Endothelial cell of umbilical vein (primary cell): ENCODE measurements around the gene SLC2A2. TPM values are rescaled to one million over a fixed set of nuclear protein-coding genes. Genes with fewer than 3 reads are reported as not detected.

Experiments used
- BruUV-seq: library from RNA; stranded (reverse); fragments of 400-500 nt; replicated peaks from 2 replicates; lab custom pipeline; 2021; lab: Mats Ljungman, UMichigan
- CTCF ChIA-PET: fragments of 300-600, 350-600 bp; sonication (Branson Sonifier 250); formaldehyde crosslinking; loops from one replicate; lab custom pipeline; 2021; ENCODE audit warnings: antibody characterized with exemption, inconsistent platforms; lab: Charles Lee
- POLR2A ChIA-PET: fragments of 300-600, 350-600 bp; sonication (Branson Sonifier 250); formaldehyde crosslinking; loops from one replicate; lab custom pipeline; 2021; ENCODE audit warnings: antibody characterized with exemption, inconsistent platforms; lab: Charles Lee
- DNase-seq: peaks from one replicate; pipeline ENCODE4 v3.0.0-alpha.2; 2011; ENCODE audit warnings: low read depth, low spot score
- FAIRE-seq: peaks from 2 replicates; lab custom pipeline; 2011; peaks lifted over from hg19 to GRCh38; lab: Jason Lieb, UNC
- H2AFZ ChIP-seq: 2 replicates; pipeline ENCODE4 v1.6.0; 2012; ENCODE audit warnings: low read depth, low read length, control low read depth, inconsistent platforms
- H3K27ac ChIP-seq: 2 replicates; pipeline ENCODE4 v1.5.1; 2011; ENCODE audit warnings: low read depth, mild to moderate bottlenecking, control low read depth, low read length, moderate library complexity; ENCODE audit not compliant: insufficient read depth
- H3K27me3 ChIP-seq, 2 experiments: 2 replicates each; pipeline versions ENCODE4 v1.6.0 to v1.6.1; 2011; ENCODE audit warnings: low read length in 2 of 2, mixed read lengths in 1 of 2; ENCODE audit not compliant: control insufficient read depth in 2 of 2, insufficient read depth in 2 of 2
- H3K36me3 ChIP-seq, 2 experiments: 2 replicates in 1 of 2; 3 replicates in 1 of 2; pipeline ENCODE4 v1.5.1; 2011; ENCODE audit warnings: low read length in 2 of 2, mild to moderate bottlenecking in 1 of 2, moderate library complexity in 1 of 2; ENCODE audit not compliant: control insufficient read depth in 2 of 2, insufficient read depth in 2 of 2; ENCODE audit errors: extremely low read depth in 1 of 2
- H3K4me1 ChIP-seq: 3 replicates; pipeline ENCODE4 v1.5.1; 2011; ENCODE audit warnings: mild to moderate bottlenecking, low read length; ENCODE audit not compliant: control insufficient read depth, insufficient read depth; ENCODE audit errors: extremely low read depth
- H3K4me2 ChIP-seq: 2 replicates; pipeline ENCODE4 v1.6.1; 2011; ENCODE audit warnings: low read length, control low read depth, mixed read lengths; ENCODE audit not compliant: insufficient read depth
- H3K4me3 ChIP-seq, 3 experiments: fragments of 200-600 bp in 1 of 3; sonication (generic), shearing (Covaris generic) in 1 of 3; replicated peaks in 1 of 3; 2 replicates each; pipeline ENCODE4 v1.5.1; 2011 to 2016; ENCODE audit warnings: control low read depth in 3 of 3, low read length in 3 of 3, mild to moderate bottlenecking in 2 of 3, inconsistent platforms in 1 of 3, low read depth in 1 of 3, moderate library complexity in 1 of 3; ENCODE audit not compliant: insufficient read depth in 1 of 3
- H3K79me2 ChIP-seq: 2 replicates; pipeline ENCODE4 v1.6.0; 2012; ENCODE audit warnings: low read length, inconsistent platforms; ENCODE audit not compliant: control insufficient read depth, insufficient read depth
- H3K9ac ChIP-seq: replicated peaks from 2 replicates; pipeline ENCODE3; 2011; ENCODE audit warnings: low read length, control low read depth; ENCODE audit not compliant: insufficient read depth; ENCODE audit errors: extremely low read depth
- H3K9me1 ChIP-seq: replicated peaks from 3 replicates; pipeline ENCODE4 v1.6.0; 2011; ENCODE audit warnings: mild to moderate bottlenecking, low read length; ENCODE audit not compliant: control insufficient read depth, insufficient read depth; ENCODE audit errors: extremely low read depth
- H3K9me3 ChIP-seq: replicated peaks from 2 replicates; pipeline ENCODE4 v1.5.1; 2012; ENCODE audit warnings: low read length, inconsistent platforms; ENCODE audit not compliant: control insufficient read depth, insufficient read depth
- H4K20me1 ChIP-seq: replicated peaks from 2 replicates; pipeline ENCODE3; 2011; ENCODE audit warnings: mild to moderate bottlenecking, low read length; ENCODE audit not compliant: control insufficient read depth, insufficient read depth; ENCODE audit errors: extremely low read depth
- EZH2 ChIP-seq: IDR thresholded peaks from 2 replicates; pipeline ENCODE4 v1.6.1; 2012; ENCODE audit warnings: borderline replicate concordance, low read depth, mild to moderate bottlenecking, moderate library complexity, low read length, inconsistent platforms; ENCODE audit not compliant: severe bottlenecking
- FOS ChIP-seq: IDR thresholded peaks from 2 replicates; pipeline ENCODE4 v1.6.1; 2011; ENCODE audit warnings: mild to moderate bottlenecking, low read length, moderate library complexity, borderline replicate concordance; ENCODE audit not compliant: insufficient read depth
- GATA2 ChIP-seq: IDR thresholded peaks from 2 replicates; pipeline ENCODE4 v1.7.0; 2011; ENCODE audit warnings: low read depth, mild to moderate bottlenecking, moderate library complexity, mixed read lengths, low read length; ENCODE audit not compliant: insufficient read length, insufficient read depth
- JUN ChIP-seq: IDR thresholded peaks from 2 replicates; pipeline ENCODE4 v1.6.1; 2011; ENCODE audit warnings: borderline replicate concordance, low read depth; ENCODE audit not compliant: insufficient read length, insufficient read depth
- MYC ChIP-seq: IDR thresholded peaks from one replicate; pipeline ENCODE4 v1.6.1; 2011; ENCODE audit warnings: mild to moderate bottlenecking, low read depth, low read length
- POLR2A ChIP-seq: IDR thresholded peaks from 2 replicates; pipeline ENCODE4 v1.6.1; 2012; ENCODE audit warnings: low read depth, mild to moderate bottlenecking, control low read depth, low read length
- POLR2AphosphoS5 ChIP-seq: IDR thresholded peaks from 2 replicates; pipeline ENCODE4 v1.6.1; 2012; ENCODE audit warnings: low read depth, mild to moderate bottlenecking, control low read depth, low read length, moderate library complexity; ENCODE audit not compliant: insufficient read depth
- dilution Hi-C: fragments of 300-500 bp; cut with MboI; formaldehyde crosslinking; loops from one replicate; pipeline ENCODE4 v1.15.0; 2019; ENCODE audit warnings: low sequenced_read_pairs; ENCODE audit not compliant: extremely low pct_ligation_motif_present
- intact Hi-C: fragments of 100-400 bp; cut with micrococcal nuclease; formaldehyde crosslinking; loops from one replicate; pipeline ENCODE4 v1.10.0; 2022
- polyA plus RNA-seq, 4 experiments: library from polyadenylated mRNA; depleted of rRNA in 3 of 4; stranded (reverse) in 3 of 4; unstranded in 1 of 4; fragments of >200 nt; gene quantifications; 2 replicates each; pipeline versions ENCODE4 v1.2.1 to v1.2.3, GENCODE V29; 2011 to 2012; ENCODE audit warnings: missing spikeins in 1 of 4
- total RNA-seq: library from RNA; stranded (reverse); gene quantifications from 2 replicates; pipeline ENCODE4 v1.2.3, GENCODE V29; 2021
- TF ChIP-seq, protein P1 (sequence below), 2 donors: IDR thresholded peaks; 1 replicate in 1 of 2; 2 replicates in 1 of 2; pipeline ENCODE4 v1.5.1; 2011; ENCODE audit warnings: low read length in 2 of 2, mild to moderate bottlenecking in 2 of 2, moderate library complexity in 2 of 2, control low read depth in 1 of 2, inconsistent platforms in 1 of 2, low read depth in 1 of 2; ENCODE audit not compliant: insufficient read depth in 1 of 2; ENCODE audit errors: extremely low read depth in 1 of 2
- TF ChIP-seq, protein P2 (sequence below): IDR thresholded peaks from 2 replicates; pipeline ENCODE4 v1.6.1; 2011; ENCODE audit not compliant: insufficient read depth, insufficient read length

The SLC2A2 gene
- total and polyA plus RNA-seq, 2 donors (not counting 3 experiments of a cell fraction or from before 2014, with no cell fraction given) = not detected

DNA sequence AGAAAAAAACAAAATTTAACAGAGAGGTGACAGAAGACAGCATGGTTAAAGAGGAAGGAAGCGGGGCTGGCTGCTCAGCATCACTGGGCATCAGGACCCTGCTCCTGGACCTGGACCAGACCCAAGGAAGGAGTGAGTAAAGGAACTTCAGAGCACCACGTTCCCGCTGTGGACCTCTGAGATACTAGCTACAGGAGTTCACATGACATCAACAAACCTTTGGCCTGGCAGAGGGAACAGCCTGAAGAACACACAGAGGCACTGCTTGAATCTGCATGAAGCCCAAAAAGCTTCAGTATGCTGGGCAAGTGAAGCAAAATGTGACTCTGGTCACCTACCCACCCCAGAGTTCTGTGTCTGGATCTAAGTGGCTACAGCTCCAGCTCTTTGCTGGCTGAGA, 38.1 kb downstream of the SLC2A2 start:
- dilution Hi-C loops = no loop called here
- Histone ChIP-seq H3K4me1 (no peaks in the 10 kb centered on the region), H2AFZ (no peak overlapping the region), H3K4me2 (no peak overlapping the region), H4K20me1 (no peaks in the 10 kb centered on the region), H3K27ac (no peak overlapping the region), H3K9me3 (no peaks in the 10 kb centered on the region), H3K9me1 (no peaks in the 10 kb centered on the region), H3K4me3 (no peak overlapping the region), H3K36me3 (no peaks in the 10 kb centered on the region), H3K79me2 (no peaks in the 10 kb centered on the region), H3K9ac (no peak overlapping the region), H3K27me3 (no peaks in the 10 kb centered on the region)
- intact Hi-C loops = no loop called here
- POLR2A ChIA-PET = no interaction called here
- CTCF ChIA-PET = interaction anchor here (0.8 kb wide), 1 partner anchor 10 kb away, joined by 3 read pairs; no protein-coding TSS in a partner anchor
- TF ChIP-seq EZH2 (no peak), POLR2AphosphoS5 (no peak), JUN (no peak), GATA2 (no peak)
- no TSS peak for BruUV-seq
- FAIRE-seq = no peak
- DNase-seq = no peak

DNA sequence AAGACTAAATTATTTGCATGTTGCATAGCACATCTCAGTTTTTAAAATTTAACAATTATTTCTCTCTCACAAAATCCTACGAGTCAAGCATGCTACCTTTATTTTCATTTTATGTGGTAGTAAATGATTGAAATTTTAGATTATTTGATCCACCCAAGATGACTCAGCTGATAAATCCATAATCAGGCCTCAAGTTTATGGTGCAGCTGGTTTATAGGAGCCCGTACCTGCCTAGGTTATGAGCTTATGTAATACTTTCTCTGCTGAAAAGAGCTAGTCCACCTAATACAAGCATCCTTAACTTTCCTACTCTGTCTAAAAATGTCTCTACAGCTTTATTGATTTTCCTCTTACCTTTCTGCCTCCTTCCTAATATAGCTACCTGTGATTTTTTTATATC, 41.2 kb downstream of the SLC2A2 start:
- H3K27me3 ChIP-seq = no peaks in the 10 kb centered on the region
- CTCF ChIA-PET = interaction anchor here (2.7 kb wide), 1 partner anchor 24 kb away, joined by 9 read pairs; no protein-coding TSS in a partner anchor
- dilution Hi-C loops (no loop called here), intact Hi-C loops (no loop called here)
- no peaks in the 10 kb centered on the region for H3K9me3 ChIP-seq
- no peak overlapping the region for H3K4me2 ChIP-seq
- H3K4me3 ChIP-seq = no peak overlapping the region
- no peaks in the 10 kb centered on the region for H3K79me2 ChIP-seq
- H2AFZ ChIP-seq = no peak overlapping the region
- H3K9me1 ChIP-seq = no peaks in the 10 kb centered on the region
- no peak for FAIRE-seq
- no peaks in the 10 kb centered on the region for H3K4me1 ChIP-seq
- H4K20me1 ChIP-seq = no peaks in the 10 kb centered on the region
- POLR2A ChIA-PET = interaction anchor here (0.6 kb wide), 1 partner anchor 1839 kb away, joined by 4 read pairs; no protein-coding TSS in a partner anchor
- TF ChIP-seq POLR2AphosphoS5 (no peak), POLR2A (no peak), GATA2 (no peak), FOS (no peak), JUN (no peak), MYC (no peak), EZH2 (no peak)
- TF ChIP-seq, protein P1, sequence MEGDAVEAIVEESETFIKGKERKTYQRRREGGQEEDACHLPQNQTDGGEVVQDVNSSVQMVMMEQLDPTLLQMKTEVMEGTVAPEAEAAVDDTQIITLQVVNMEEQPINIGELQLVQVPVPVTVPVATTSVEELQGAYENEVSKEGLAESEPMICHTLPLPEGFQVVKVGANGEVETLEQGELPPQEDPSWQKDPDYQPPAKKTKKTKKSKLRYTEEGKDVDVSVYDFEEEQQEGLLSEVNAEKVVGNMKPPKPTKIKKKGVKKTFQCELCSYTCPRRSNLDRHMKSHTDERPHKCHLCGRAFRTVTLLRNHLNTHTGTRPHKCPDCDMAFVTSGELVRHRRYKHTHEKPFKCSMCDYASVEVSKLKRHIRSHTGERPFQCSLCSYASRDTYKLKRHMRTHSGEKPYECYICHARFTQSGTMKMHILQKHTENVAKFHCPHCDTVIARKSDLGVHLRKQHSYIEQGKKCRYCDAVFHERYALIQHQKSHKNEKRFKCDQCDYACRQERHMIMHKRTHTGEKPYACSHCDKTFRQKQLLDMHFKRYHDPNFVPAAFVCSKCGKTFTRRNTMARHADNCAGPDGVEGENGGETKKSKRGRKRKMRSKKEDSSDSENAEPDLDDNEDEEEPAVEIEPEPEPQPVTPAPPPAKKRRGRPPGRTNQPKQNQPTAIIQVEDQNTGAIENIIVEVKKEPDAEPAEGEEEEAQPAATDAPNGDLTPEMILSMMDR (IDR thresholded peaks at IDR 0.05; ENCODE audit: extremely low read depth in 1 of 2, insufficient read depth in 1 of 2, low read depth in 1 of 2, low read length in 2 of 2) = no peak
- TF ChIP-seq, protein P2, sequence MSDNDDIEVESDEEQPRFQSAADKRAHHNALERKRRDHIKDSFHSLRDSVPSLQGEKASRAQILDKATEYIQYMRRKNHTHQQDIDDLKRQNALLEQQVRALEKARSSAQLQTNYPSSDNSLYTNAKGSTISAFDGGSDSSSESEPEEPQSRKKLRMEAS = no peak
- no TSS peak for BruUV-seq
- no peak overlapping the region for H3K27ac ChIP-seq
- no peaks in the 10 kb centered on the region for H3K36me3 ChIP-seq
- DNase-seq = no peak
- no peak overlapping the region for H3K9ac ChIP-seq
